HG03469 (cell line): ENCODE measurements around the gene TCF20.

Source experiments
- ATAC-seq: cut with Tn5 transposase; IDR thresholded peaks from one replicate; pipeline ENCODE4 v1.9.1; 2021; ENCODE audit warnings: mild to moderate bottlenecking, moderate library complexity, moderate number of reproducible peaks; ENCODE audit not compliant: unreplicated experiment

TCF20 gene

GRCh38 chr22:42270510-42271190 lies at the start of gene TCF20:
TSS of gene TCF20 (minus strand) at chr22:42270653. CDS start at chr22:42215305, 55,348 bp downstream.
- no peak for ATAC-seq

- no peak for ATAC-seq
These were observed 48.9 kb upstream of the TCF20 start for GRCh38 chr22:42319386-42319785.

- no peak for ATAC-seq
These were observed 48.5 kb upstream of the TCF20 start for GRCh38 chr22:42318967-42319366.

- ATAC-seq, result no peak
These were observed 47.5 kb upstream of the TCF20 start for GRCh38 chr22:42317691-42318547.

GRCh38 chr22:42317008-42317407 lies 46.6 kb upstream of the TCF20 start:
- ATAC-seq, result no peak

GRCh38 chr22:42315392-42315756 lies 44.9 kb upstream of the TCF20 start:
- ATAC-seq, result no peak

GRCh38 chr22:42314709-42315391 lies 44.4 kb upstream of the TCF20 start:
- ATAC-seq, result no peak

GRCh38 chr22:42313804-42314581 lies 43.5 kb upstream of the TCF20 start:
- no peak for ATAC-seq

GRCh38 chr22:42313204-42313603 lies 42.8 kb upstream of the TCF20 start:
- ATAC-seq, result no peak

- no peak for ATAC-seq
These were observed 40.0 kb upstream of the TCF20 start for GRCh38 chr22:42310291-42311015.

GRCh38 chr22:42309865-42310264 lies 39.4 kb upstream of the TCF20 start:
- ATAC-seq, result no peak

- no peak for ATAC-seq
These were observed 38.5 kb upstream of the TCF20 start for GRCh38 chr22:42308892-42309468.

- ATAC-seq, result no peak
These were observed 37.5 kb upstream of the TCF20 start for GRCh38 chr22:42307806-42308563.

GRCh38 chr22:42306010-42306409 lies 35.6 kb upstream of the TCF20 start:
- no peak for ATAC-seq

GRCh38 chr22:42304324-42304790 lies 33.9 kb upstream of the TCF20 start:
- ATAC-seq, result no peak

GRCh38 chr22:42303396-42304323 lies 33.2 kb upstream of the TCF20 start:
- ATAC-seq, result no peak

GRCh38 chr22:42301742-42302102 lies 31.3 kb upstream of the TCF20 start:
- ATAC-seq, result no peak
